HG03521 (cell line): ENCODE measurements around the gene PCDHA2.
"Not testable (repeated sequence)": the region's sequence is repeated elsewhere in the genome, so short reads cannot be mapped to it uniquely, and the experiment has no call there.

Experiments used
- ATAC-seq: cut with Tn5 transposase; IDR thresholded peaks from one replicate; pipeline ENCODE4 v1.9.1; 2021; ENCODE audit warnings: mild to moderate bottlenecking, moderate library complexity; ENCODE audit not compliant: unreplicated experiment

The PCDHA2 gene

GRCh38 chr5:140808889-140809291 lies 14.2 kb downstream of the PCDHA2 start:
- ATAC-seq, result no peak

- ATAC-seq, result no peak
Measured at GRCh38 chr5:140821375-140822280, 27.0 kb downstream of the PCDHA2 start, which contains the start of gene PCDHA5. PCDHA5 (plus strand) TSS chr5:140821613.

GRCh38 chr5:140822281-140822629 lies 27.6 kb downstream of the PCDHA2 start:
- no peak for ATAC-seq

GRCh38 chr5:140822969-140823368 lies 28.3 kb downstream of the PCDHA2 start:
- not testable (repeated sequence) for ATAC-seq

- ATAC-seq, result no peak
Measured at GRCh38 chr5:140823475-140823874, 28.8 kb downstream of the PCDHA2 start.

- ATAC-seq, result no peak
Measured at GRCh38 chr5:140827704-140828361, 33.2 kb downstream of the PCDHA2 start, which contains the start of gene PCDHA6. PCDHA6 (plus strand) TSS chr5:140827960; CDS start chr5:140828092, 132 bp downstream.

- ATAC-seq, result no peak
Measured at GRCh38 chr5:140828362-140828737, 33.7 kb downstream of the PCDHA2 start.

GRCh38 chr5:140829511-140830501 lies 35.2 kb downstream of the PCDHA2 start:
- not testable (repeated sequence) for ATAC-seq

- no peak for ATAC-seq
Measured at GRCh38 chr5:140833993-140834392, 39.3 kb downstream of the PCDHA2 start, which contains the start of gene PCDHA7. PCDHA7 (plus strand) TSS chr5:140834269; CDS start chr5:140834384, 115 bp downstream.

- not testable (repeated sequence) for ATAC-seq
Measured at GRCh38 chr5:140834439-140835008, 39.9 kb downstream of the PCDHA2 start.

- no peak for ATAC-seq
Measured at GRCh38 chr5:140835622-140836510, 41.2 kb downstream of the PCDHA2 start.

- no peak for ATAC-seq
Measured at GRCh38 chr5:140840978-140841962, 46.6 kb downstream of the PCDHA2 start, which contains the start of gene PCDHA8. PCDHA8 (plus strand) TSS chr5:140841187; CDS start chr5:140841322, 135 bp downstream.

GRCh38 chr5:140842798-140843733 lies 48.4 kb downstream of the PCDHA2 start:
- no peak for ATAC-seq
